Activated T-helper 17 cell treated with anti-CD3 and anti-CD28 coated beads, Interleukin-2, amount 50 U/mL, for 72 hours (primary cell): ENCODE data around the gene FKBP2. TPM values are rescaled to one million over a fixed set of nuclear protein-coding genes. Genes with fewer than 3 reads are reported as not detected.

ENCODE experiments used
- ATAC-seq: fragments of 150-1000 bp; cut with Tn5 transposase; replicated peaks from 2 replicates; pipeline ENCODE4 v1.10.0; 2021; ENCODE audit warnings: mild to moderate bottlenecking, moderate library complexity
- H3K27ac Mint-ChIP-seq: one replicate; pipeline ENCODE4 v1.8.0; 2022; ENCODE audit warnings: mixed read lengths
- H3K27me3 Mint-ChIP-seq: one replicate; pipeline ENCODE4 v1.8.0; 2022; ENCODE audit warnings: mixed read lengths
- H3K36me3 Mint-ChIP-seq: one replicate; pipeline ENCODE4 v1.8.0; 2022; ENCODE audit warnings: low read depth, mild to moderate bottlenecking, mixed read lengths
- H3K4me1 Mint-ChIP-seq: one replicate; pipeline ENCODE4 v1.8.0; 2022; ENCODE audit warnings: mixed read lengths
- H3K4me3 Mint-ChIP-seq: one replicate; pipeline ENCODE4 v1.8.0; 2022; ENCODE audit warnings: mild to moderate bottlenecking, mixed read lengths
- H3K9me3 Mint-ChIP-seq: one replicate; pipeline ENCODE4 v1.8.0; 2022; ENCODE audit warnings: mixed read lengths
- total RNA-seq, 2 donors: library from RNA; stranded (reverse); gene quantifications; one replicate each; pipeline ENCODE4 v1.2.3, GENCODE V29; 2022

FKBP2 gene
- total RNA-seq, 2 donors from 2014 or later: 16.3 to 45.2 TPM

DNA sequence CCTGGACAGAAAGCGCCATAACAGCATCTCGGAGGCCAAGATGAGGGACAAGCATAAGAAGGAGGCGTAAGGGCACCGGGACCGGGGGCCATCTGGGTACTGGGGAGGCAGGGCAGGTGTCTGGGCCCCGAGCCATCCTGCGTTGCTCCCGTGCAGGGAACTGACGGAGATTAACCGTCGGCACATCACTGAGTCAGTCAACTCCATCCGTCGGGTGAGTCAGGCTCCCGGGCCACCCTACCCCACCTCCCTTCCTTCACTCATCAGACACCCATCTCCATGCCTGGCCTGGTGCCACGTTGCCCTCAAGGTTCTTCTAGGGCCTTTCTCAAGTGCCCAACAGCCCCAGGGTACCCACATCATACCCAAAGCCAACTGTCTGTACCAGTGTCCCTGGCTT lies 25.4 kb downstream of the FKBP2 start:
- ATAC-seq: no peak
- Mint-ChIP-seq H3K4me3 (no peak overlapping the region), H3K4me1 (peaks cover 14% of the 10 kb centered on the region), H3K27ac (no peak overlapping the region), H3K27me3 (no peaks in the 10 kb centered on the region), H3K9me3 (no peaks in the 10 kb centered on the region), H3K36me3 (peaks cover 31% of the 10 kb centered on the region)

DNA sequence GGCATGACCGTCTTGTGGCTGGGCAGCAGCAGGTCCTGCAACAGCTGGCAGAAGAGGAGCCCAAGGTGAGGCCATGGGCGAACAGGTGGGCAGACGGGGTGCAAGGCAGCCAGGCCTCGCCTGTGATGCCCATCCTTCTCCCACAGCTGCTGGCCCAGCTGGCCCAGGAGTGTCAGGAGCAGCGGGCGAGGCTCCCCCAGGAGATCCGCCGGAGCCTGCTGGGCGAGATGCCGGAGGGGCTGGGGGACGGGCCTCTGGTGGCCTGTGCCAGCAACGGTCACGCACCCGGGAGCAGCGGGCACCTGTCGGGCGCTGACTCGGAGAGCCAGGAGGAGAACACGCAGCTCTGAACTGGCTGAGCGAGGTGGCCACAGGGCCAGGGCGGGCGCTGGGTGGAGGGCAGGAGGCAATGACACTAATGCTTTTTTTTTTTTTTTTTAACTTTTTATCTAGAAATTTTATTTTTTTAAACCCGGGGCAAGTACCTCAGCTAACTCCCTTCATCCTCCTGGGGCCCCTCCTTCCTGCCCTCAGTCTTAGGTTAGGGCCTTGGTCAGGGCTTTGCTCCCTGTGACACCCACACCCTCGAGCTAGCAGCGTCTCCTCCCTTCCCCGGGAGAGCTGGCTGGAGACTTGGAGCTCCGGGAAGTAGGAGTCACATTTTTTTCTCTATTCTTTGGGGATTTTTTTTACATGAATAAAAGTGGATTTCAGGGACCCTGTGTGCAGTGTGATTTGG lies 26.5 kb downstream of the FKBP2 start:
- Mint-ChIP-seq H3K4me1 (peaks cover 18% of the 10 kb centered on the region), H3K9me3 (no peaks in the 10 kb centered on the region), H3K27ac (peak overlapping the region; percentile 96), H3K4me3 (no peak overlapping the region), H3K27me3 (no peaks in the 10 kb centered on the region), H3K36me3 (peaks cover 32% of the 10 kb centered on the region)
- ATAC-seq: no peak

DNA sequence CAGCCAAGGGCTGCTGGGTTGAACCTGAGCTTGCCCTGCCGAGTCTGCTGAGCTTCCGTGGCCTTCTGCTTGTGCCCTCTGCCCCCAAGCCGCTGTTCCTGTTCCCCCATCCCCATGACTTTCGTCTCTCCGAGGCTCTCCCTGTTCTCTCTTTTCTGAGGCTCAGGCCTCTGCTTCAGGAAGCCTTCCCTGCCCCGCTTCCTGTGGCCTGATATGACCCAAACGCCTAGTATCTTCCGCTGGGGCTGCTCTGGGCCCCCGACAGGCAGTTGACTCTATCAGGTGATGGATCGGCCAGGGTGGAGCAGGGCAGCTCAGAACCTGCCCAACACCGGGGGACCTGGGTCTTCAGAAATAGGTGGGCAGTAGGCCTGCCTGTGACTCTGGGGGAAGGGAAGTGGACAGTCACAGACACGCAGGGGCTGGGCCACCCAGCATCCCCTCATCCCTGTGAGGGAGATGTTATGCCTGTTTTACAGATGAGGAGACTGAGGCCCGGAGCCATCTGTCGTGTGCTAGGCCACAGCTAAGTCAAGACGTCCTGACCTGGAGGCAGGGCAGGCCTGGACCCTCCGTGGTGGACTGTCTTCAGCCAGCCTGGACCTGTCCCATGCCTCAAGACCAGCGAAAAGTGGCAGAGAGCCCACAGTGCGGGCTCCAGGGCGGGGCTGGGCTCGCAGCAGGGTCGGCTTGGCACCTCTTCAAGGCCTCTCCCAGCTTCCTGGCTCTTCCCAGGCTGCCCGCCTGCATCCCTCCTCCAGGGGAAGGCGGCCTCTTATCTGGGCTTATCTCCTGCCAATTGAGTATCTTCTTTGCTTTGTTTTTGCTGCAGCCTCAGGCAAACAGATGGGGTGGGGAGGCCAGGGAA lies 27.4 kb downstream of the FKBP2 start:
- Mint-ChIP-seq H3K27ac (peak overlapping the region; percentile 96), H3K36me3 (peaks cover 24% of the 10 kb centered on the region), H3K4me1 (peaks cover 18% of the 10 kb centered on the region), H3K27me3 (no peaks in the 10 kb centered on the region), H3K9me3 (no peaks in the 10 kb centered on the region), H3K4me3 (peak overlapping the region; percentile 96)
- ATAC-seq: no peak

DNA sequence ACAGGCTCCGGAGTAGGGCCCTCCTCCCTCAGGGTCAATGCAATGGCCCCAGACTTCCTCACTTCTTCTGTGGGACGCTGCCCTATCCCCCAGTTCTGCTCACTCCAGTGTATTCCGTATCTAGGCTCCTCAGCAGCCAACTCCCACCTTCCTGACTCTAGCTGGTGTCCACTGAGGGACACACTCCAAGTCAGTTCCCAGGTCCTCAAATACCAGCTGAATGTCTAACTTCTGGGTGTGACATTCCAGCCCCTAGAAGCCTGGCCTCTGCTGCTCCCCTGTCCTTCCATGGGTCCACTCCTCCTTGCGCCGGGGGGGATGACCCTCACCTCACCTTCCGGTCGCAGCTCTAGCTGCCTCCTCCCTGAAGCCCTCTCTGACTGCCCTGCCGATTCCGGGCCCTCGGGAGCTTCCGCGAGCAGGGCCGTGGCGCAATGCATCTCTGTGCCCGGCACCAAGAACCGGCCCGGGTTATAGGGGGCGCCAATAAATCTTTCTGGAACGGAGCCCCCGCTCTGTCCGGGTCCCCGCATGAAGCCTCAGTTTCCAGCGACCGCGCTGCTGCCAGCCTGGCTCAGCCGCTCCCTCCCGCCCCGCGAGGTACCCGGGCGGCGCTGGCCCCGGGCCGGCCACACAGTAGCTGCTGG lies 28.1 kb downstream of the FKBP2 start:
- H3K4me3 Mint-ChIP-seq: peak overlapping the region; percentile 96
- H3K27ac Mint-ChIP-seq: peak overlapping the region; percentile 96
- ATAC-seq: peak; percentile 7
- H3K36me3 Mint-ChIP-seq: peaks cover 24% of the 10 kb centered on the region
- peaks cover 18% of the 10 kb centered on the region for H3K4me1 Mint-ChIP-seq
- H3K9me3 Mint-ChIP-seq: no peaks in the 10 kb centered on the region
- H3K27me3 Mint-ChIP-seq: no peaks in the 10 kb centered on the region

DNA sequence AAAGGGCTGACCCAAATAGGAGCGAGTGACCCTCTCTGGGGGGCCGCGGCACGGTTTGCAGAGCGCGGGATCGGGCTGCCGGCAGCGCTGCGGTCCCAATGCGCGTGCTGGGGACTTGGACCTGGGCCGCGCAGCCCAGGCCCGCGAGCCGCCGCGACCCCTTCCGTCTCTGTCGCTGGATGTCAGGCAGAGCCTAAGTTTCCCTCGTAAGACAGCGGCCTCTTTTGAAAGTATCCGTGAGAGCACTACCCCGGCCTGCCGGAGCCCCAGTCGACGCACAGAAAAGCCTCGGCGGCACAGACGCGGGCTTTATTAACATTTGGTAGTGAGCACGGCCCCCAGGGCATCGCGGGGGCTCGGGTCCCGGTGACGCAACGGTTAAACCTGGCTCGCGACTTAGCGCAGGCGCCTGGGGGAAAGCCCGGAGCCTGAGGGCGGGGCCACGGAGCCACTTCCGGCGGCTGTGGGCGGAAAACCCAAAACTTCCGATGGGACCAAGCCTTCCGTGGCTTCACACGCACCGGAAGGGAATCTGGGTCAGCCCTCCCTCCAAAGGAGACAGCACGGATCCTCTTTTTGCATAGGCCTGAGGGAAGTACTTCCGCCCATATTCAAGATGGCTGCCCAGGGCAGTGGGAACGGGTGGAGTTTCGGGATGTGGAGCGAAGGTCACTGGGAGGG lies 28.8 kb downstream of the FKBP2 start:
- H3K27me3 Mint-ChIP-seq: no peaks in the 10 kb centered on the region
- H3K36me3 Mint-ChIP-seq: peaks cover 24% of the 10 kb centered on the region
- H3K4me3 Mint-ChIP-seq: peak overlapping the region; percentile 96
- no peaks in the 10 kb centered on the region for H3K9me3 Mint-ChIP-seq
- peak; percentile 88 for ATAC-seq
- peak overlapping the region; percentile 96 for H3K27ac Mint-ChIP-seq
- peaks cover 18% of the 10 kb centered on the region for H3K4me1 Mint-ChIP-seq

DNA sequence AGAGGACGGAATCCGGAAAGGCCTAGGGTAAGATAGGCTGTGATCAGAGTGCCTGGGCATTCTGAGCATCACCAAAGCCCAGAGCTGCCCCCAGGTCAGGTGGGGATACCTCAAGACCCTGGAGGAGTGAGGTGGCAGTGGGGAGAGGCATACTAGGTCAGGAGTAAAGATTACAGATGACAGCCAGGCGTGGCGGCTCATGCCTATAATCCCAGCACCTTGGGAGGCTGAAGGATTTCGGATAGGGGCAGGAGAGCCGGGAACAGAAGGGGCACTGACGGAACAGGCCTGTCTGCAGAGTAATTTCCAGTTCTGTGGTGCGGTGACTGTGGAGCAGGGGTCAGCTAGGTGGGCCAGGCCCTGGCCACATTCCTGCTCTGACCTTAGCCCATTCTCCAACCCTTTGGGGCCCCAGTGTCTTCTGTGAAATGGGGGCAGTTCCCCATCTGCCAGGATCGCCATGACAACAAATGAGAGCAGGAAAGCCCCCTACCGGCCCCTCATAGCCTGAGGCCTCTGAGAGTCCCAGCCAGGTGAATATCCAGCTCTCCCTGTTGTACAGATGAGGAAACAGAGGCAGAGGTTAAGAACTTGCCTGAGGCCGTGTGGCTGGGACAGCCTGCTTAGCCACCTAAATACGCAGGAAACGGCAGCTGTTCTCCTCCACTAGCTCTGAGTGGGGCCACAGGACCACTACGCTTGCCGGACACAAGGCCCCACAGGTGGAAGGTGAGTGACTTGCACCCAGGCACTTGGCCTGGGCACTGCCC lies 34.3 kb downstream of the FKBP2 start:
- H3K9me3 Mint-ChIP-seq: no peaks in the 10 kb centered on the region
- no peak overlapping the region for H3K4me3 Mint-ChIP-seq
- no peak overlapping the region for H3K27ac Mint-ChIP-seq
- H3K36me3 Mint-ChIP-seq: peaks cover 31% of the 10 kb centered on the region
- no peak for ATAC-seq
- H3K27me3 Mint-ChIP-seq: no peaks in the 10 kb centered on the region
- H3K4me1 Mint-ChIP-seq: peaks cover 8% of the 10 kb centered on the region

DNA sequence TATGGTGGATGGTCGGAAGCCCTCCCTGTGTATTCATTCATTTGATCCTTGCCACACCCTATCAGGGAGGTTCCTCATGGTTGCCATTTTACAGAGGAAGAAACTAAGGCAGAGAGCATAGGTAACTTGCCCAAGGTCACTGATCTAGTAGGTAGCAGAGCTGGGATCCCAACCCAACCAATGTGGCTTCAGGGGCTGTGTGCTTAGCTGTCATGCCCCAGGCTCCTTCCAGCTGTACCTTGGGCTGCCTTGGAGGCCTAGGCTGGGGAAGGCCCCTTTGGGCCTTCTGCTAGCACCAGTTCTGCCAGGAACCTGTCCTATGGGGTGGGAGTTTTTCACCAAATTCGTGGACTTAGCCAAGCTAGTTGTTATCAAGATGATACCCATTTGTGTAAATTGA lies 34.9 kb downstream of the FKBP2 start:
- H3K27me3 Mint-ChIP-seq: no peaks in the 10 kb centered on the region
- no peaks in the 10 kb centered on the region for H3K9me3 Mint-ChIP-seq
- H3K27ac Mint-ChIP-seq: no peak overlapping the region
- H3K4me3 Mint-ChIP-seq: no peak overlapping the region
- no peak for ATAC-seq
- H3K36me3 Mint-ChIP-seq: peaks cover 27% of the 10 kb centered on the region
- H3K4me1 Mint-ChIP-seq: peaks cover 8% of the 10 kb centered on the region

DNA sequence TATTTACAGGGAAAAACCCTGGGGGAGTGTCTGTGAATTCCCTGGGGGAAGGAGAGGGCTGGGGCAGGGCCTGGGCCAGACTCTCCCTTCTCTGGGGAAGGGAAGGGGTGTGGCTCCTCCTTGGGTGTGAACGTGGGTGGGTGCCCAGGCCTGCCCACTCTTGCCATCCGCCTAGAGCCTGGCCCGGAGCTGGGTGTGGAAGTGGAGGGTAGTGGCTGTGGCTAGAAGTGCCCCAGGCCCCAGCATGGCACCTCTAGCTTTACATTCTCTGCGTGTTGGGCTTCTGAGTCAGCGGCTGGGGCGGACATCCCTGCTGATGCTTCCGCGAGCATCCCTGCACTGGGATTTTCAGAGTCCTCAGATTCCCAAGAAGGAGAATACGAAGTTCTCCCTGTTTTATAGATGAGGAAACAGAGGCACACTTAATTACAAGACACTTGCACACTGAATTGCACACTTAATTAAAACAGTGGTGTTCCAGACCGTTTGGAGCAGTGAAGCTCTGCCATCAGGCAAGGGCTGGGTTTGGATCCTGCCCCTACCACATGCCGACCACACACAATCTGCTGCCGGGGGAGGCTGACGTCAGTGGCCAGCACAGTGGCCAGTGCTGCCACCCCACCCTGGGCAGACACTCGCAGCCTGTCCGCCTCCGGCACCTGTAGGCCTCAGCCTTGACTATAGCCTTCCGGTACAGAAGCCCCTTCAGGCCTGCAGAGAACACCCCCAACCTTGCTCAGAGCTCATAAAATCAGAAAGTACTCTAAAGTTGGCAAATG lies 35.9 kb downstream of the FKBP2 start:
- no peaks in the 10 kb centered on the region for H3K9me3 Mint-ChIP-seq
- H3K27ac Mint-ChIP-seq: no peak overlapping the region
- no peak for ATAC-seq
- no peak overlapping the region for H3K4me3 Mint-ChIP-seq
- H3K36me3 Mint-ChIP-seq: peaks cover 35% of the 10 kb centered on the region
- H3K27me3 Mint-ChIP-seq: no peaks in the 10 kb centered on the region
- H3K4me1 Mint-ChIP-seq: peaks cover 11% of the 10 kb centered on the region

DNA sequence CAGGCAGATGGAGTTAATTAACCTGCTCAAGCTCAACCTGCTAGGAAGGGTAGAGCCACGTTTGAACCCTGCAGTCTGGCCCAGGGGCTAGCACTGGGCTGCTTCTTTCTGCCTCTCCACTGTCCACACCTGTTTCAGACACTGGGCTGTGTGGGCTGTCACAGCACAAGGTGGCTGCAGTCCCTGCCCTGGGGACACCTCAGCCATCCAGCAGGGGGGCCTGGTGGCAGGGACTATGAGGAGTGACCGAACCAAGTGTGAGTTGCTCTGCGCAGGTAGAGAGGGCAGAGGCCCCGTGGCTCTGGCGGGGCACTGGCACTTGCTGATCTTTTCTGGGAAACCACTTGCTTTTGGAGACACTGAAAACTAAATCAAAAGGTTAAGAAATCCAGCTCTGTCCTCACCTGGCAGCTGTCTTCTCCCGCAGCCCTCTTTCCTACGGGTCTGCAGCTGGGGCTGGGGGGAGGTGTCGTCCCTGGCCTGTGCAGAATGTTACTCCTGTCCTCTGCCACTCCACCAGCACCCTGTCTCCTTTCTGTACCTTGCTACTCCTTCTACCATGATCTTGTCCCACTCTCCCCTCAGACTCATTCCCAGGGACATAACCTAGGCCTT lies 37.8 kb downstream of the FKBP2 start:
- Mint-ChIP-seq H3K27me3 (no peaks in the 10 kb centered on the region), H3K27ac (peak overlapping the region; percentile 9), H3K9me3 (no peaks in the 10 kb centered on the region), H3K4me1 (peaks cover 9% of the 10 kb centered on the region), H3K4me3 (no peak overlapping the region), H3K36me3 (peaks cover 38% of the 10 kb centered on the region)
- ATAC-seq: no peak

DNA sequence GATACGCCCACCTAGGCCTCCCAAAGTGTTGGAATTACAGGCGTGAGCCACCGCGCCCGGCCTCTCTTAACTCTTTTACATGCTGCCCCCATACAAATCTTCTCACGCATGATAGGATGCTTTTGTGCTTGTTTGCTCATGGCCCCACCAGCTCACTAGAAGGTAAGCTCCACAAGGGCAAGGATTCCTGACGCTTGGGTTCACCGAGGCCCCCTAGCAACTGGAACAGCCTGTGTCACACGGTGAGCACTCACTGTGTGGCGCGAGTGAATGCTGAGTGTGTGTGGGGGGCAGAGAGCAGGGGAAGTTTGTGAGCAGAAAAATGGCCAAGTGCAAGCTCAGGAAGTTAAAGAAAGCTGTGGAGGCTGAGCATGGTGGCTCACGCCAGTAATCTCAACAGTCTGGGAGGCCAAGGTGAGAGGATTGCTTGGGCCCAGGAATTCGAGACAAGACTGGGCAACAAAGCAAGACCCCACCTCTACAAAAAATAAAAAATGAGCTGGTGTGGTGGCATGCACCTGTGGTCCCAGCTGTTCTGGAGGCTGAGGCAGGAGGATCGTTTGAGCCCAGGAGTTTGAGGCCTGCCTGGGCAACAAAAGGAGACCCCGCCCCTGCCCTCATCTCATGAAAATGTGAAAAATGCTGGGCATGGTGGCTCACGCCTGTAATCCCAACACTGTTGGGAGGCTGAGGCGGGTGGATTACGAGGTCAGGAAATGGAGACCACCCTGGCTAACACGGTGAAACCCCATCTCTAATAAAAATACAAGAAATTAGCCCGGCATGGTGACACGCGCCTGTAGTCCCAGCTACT lies 41.3 kb downstream of the FKBP2 start:
- H3K27ac Mint-ChIP-seq: peak overlapping the region; percentile 38

DNA sequence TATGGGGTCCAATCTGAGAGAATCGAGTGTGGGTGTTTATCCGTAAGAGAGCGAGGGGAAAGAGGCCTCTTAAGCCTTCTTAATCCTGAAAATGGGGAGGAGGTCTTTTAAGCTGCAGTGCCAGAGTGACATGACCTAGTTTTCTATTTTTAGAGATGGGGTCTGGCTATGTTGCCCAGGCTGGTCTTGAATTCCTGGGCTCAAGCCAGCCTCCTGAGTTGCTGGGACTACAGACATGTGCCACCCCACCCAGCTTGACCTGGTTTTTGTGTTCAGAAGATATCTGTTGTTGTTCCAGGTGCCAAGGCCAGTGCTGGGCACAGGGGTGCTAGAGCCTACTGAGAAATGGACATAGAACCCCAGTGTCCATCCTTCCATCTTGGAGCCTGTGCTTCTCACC lies 42.2 kb downstream of the FKBP2 start:
- H3K4me3 Mint-ChIP-seq: peak overlapping the region; percentile 80
- H3K27me3 Mint-ChIP-seq: no peaks in the 10 kb centered on the region
- H3K9me3 Mint-ChIP-seq: no peaks in the 10 kb centered on the region
- no peak for ATAC-seq
- H3K36me3 Mint-ChIP-seq: peaks cover 33% of the 10 kb centered on the region
- peaks cover 14% of the 10 kb centered on the region for H3K4me1 Mint-ChIP-seq
- peak overlapping the region; percentile 75 for H3K27ac Mint-ChIP-seq

More for the DNA sequence above, 41.3 kb downstream of the FKBP2 start:
- Mint-ChIP-seq H3K27me3 (no peaks in the 10 kb centered on the region), H3K36me3 (peaks cover 33% of the 10 kb centered on the region), H3K4me3 (peak overlapping the region; percentile 80), H3K9me3 (no peaks in the 10 kb centered on the region), H3K4me1 (peaks cover 14% of the 10 kb centered on the region)
- no peak for ATAC-seq
